GM21576 (cell line): ENCODE data around the gene TCF25.
"Not testable (repeated sequence)": the region's sequence is repeated elsewhere in the genome, so short reads cannot be mapped to it uniquely, and the experiment has no call there.

Experiments used
- ATAC-seq: cut with Tn5 transposase; IDR thresholded peaks from one replicate; pipeline ENCODE4 v1.9.1; 2021; ENCODE audit warnings: mild to moderate bottlenecking, moderate library complexity; ENCODE audit not compliant: unreplicated experiment

TCF25 gene

DNA sequence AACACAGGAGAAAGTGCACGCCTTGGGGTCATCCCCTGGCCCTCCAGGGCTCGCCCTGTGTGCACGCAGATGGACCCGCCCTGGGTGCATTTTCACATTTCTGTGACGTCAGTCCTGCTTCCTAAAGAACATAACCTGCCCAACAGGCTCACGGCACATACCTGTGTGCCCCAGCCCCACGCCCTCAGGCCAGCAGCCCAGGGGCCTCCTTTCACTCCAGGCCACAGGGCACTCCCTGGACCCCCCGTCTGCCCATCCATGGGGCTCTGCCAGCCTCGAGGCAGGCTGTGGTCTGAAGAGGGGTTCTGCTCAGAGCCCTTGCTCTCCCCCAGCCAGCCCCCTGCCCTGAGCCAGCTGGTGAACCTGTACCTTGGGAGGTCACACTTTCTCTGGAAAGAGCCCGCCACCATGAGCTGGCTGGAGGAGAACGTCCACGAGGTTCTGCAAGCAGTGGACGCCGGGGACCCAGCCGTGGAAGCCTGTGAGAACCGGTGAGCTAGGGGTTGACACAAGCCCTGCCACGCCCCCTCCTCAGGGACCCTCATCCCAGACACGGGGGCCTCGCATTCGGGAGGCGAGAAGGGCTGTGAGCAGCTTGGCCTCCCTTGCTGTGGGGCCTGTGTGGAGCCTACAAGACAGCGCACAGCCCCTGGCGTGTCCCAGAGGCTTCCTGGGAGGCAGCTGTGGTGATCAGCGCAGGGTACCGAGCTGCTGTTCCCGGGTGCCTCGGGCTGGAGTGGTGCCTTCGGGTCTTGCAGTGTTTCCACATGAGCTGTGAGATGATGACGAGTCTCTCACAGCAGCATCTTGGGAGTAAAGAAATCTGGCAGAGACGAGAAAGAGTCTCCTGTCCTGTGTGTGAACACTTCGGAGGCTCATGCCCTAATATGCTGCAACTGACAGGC is 31.5 kb downstream of the TCF25 start:
- no peak for ATAC-seq

DNA sequence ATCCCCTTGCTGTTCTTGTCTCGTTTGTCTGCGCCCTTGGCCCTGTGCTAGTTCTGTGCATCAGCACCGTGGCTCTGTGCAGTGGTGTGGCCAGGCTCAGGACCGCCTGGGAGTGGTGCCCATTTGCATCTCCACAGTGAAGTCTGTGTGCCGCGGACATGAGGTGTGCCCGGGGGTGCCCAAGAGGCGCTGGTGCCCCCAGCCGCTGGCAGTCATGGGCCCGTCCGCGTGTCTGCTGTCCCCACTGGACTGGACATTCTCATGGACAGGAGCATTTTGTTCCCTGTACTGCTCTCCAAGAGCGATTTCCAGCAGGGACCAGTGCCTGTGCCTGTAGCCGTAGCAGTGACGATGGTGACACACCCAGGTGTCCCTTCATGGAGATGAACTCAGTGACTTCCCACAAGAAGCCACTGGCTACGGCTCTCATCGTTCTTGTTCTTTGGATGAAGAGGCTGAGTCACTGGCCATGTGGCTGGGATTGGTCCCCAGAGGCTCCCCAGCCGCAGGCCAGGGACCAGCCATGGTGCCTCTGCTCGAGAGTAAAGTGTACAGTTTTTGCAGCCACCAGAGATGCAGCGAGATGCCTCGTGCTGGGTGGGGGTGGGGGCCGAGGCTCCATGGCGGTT is 32.2 kb downstream of the TCF25 start:
- no peak for ATAC-seq

DNA sequence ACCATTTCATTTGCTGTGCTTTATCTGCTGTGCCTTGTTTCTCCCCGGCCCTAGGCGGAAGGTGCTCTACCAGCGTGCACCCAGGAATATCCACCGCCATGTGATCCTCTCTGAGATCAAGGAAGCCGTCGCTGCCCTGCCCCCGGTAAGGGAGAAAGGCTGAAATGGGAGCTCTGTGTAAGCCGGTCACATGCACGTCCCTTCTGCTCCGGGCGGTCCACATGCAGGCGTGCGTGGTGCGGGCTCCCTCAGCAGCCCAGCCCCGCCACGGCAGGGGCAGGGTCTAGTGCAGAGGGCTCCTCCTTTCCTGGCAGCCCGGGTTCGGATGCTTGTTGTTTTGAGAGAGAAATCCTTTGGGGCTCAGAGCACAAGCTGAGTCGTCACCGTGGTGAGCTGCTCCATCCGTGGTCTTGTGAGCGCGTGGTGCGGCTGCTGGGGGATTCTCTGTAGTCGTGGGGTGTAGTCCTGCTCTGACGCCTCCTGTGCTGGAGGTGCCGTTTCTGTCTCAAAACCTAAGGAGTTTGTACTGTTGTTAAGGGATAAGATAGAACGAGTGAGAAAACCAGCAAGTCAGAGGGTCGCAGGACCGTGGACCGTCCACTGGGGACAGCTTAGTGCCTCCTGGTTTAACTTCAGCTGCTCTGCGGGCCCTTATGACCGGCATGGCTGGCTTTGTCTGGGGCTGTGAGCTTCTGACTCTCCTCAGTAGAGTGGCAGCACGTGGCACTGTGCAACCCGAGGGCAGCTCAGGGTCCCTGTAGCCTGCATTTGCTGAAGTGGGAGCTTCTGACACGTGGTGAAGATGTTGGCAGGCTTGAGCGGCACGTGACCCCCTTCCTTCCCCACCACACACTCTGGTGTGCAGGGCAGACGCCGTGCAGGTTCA is 33.0 kb downstream of the TCF25 start:
- no peak for ATAC-seq

DNA sequence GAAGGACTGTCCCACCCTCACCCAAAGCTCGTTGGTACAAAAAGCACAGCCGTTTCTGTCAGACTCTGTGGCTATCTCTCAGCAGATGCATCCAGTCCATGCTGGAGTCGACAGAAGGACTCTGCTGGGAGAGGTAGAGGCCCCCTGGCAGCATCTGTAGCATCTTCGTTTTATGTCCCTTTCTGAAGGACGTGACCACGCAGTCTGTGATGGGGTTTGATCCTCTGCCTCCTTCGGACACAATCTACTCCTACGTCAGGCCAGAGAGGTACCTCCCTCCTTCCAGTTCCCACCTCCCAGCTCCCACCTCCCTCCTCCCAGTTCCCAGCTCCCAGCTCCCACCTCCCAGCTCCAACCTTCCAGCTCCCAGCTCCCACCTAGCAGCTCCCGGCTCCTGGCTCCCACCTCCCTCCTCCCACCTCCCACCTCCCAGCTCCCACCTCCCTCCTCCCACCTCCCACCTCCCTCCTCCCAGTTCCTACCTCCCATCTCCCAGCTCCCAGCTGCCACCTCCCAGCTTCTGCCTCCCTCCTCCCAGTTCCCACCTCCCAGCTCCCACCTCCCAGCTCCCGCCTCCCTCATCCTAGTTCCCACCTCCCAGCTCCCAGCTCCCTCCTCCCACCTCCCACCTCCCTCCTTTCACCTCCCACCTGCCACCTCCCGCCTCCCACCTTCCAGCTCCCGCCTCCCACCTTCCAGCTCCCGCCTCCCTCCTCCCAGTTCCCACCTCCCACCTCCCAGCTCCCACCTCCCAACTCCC is 33.8 kb downstream of the TCF25 start:
- ATAC-seq = no peak

DNA sequence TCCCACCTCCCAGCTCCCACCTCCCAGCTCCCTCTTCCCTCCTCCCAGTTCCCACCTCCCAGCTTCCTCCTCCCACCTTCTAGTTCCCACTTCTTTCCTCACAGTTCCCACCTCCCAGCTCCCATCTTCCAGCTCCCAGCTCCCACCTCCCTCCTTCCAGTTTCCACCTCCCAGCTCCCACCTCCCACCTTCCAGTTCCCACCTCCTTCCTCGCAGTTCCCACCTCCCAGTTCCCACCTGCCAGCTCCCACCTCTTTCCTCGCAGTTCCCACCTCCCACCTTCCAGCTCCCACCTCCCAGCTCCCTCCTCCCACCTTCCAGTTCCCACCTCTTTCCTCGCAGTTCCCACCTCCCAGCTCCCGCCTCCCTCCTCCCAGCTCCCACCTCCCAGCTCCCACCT is 34.8 kb downstream of the TCF25 start:
- no peak for ATAC-seq

DNA sequence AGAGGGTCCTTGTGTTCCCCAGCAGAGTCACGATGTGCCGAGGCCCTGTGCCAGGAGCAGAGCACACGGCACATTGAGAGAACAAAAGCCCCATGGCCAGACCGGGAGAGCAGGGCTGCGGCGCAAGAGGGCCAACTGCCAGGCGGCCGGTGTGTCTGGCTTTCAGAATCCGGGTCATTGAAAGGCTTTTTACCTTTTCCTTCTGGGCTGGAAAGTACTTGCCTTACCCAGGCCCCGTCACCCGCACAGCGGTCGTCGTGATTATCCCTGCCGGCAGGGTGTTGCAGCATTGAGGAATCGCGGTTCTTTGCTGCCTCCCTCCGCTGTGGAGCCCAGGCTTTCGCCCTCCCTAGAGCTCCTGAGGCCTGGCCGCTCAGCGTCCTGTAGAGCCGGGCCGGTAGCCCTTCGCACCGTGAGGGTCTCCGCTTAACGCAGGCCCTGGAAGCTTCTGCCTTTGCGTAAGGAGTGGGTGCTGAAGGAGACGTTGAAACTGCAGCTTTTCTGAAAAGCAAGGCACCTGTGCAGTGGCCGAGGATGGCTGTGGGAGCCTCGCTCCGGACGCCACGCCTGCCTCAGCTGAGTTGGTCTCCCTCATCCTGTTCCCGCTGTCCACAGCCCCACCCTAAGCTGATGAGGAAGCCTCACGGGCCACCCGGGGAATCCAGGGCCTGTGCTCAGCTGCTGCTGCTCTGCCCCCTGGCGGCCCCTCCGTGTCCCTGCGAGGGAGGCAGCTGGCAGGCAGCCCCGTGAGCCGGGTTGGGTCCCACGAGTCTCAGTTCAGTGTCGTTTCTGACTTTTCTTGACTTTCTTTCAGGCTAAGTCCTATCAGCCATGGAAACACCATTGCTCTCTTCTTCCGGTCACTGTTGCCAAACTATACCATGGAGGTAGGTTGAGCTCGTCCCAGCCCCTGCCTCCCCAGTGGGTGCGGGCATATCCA is 36.7 kb downstream of the TCF25 start:
- ATAC-seq = no peak

DNA sequence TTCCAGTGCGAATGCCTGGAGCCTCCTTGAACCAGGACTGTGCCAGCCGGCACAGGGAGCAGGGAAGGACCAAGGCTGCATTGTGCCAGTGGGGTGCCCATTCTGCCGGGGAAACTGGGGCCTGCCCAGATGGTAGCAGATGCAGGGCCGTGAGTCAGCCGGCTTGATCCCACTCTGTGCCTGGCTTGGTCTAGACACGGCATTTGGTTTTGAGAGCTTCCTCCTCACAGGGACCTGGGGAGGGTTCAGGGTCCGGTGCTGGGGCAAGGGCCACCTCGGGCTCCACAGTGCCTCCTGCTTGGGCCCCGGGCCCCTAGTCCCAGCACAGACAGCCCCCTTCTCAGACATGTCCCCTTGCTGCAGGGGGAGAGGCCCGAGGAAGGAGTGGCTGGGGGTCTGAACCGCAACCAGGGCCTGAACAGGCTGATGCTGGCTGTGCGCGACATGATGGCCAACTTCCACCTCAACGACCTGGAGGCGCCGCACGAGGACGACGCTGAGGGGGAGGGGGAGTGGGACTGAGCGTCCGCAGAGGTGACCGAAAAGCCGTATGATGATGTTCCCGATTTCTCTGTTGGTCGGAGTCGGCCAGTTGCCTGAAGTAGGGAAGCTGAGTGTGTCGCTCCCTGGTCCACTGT is 37.4 kb downstream of the TCF25 start:
- no peak for ATAC-seq

DNA sequence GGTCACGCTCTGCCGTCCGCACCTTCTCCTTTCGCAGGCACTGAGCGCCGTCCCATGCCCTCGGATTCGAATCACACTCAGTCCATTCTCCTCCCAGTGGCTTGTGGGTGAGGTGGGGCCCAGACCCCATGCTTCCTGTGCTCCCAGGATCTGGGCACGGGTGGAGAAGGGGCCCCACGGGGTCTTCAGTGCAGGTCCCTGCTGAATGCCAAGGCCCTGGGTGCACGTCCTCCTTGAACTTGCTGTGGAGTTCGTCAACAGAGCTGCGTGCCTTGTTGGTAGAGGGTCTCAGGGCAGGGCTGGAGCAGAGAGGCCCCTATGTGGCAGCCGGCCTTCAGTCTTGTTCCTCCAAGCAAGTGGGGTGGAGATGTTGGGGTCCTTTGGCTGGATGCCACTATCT is 38.0 kb downstream of the TCF25 start:
- ATAC-seq = no peak

DNA sequence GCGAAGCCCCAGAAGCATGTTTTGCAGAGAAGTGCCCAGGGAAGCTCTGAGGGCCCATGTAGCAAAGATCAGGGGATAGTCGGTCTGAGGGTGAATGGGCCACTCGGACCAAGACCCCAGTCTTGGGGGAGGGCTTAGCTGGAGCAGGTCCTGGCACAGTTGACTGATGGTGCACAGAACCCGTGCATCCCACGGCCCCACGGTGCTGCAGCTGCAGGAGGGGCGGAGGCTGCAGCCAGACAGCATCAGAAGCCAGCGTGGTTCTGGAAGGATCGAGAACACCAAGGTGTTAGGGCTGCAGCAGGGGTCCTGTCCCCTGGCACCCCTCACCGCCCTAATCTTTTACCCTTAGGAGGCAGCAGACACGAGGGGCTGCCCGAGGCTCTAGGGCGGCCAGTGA is 38.8 kb downstream of the TCF25 start:
- no peak for ATAC-seq

DNA sequence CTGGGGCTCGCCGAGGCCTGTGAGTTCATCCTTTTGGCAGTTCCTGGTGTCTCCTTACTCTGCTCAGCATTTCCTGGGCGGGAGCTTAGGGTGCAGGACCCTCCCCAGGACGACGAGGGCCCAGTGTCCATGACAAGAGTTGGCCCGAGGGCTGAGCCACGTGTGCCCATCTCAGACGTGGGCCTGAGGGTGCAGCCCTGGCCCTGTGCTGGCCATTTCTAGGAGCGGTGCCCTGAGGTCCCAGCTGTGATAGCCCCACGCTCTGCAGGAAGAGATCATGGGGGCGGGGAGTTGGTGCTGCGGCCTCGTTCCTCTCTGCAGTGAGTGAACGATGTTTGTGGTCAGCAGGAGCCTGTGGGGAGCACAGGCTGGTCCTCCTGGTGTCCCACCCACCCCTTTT is 39.2 kb downstream of the TCF25 start:
- no peak for ATAC-seq

DNA sequence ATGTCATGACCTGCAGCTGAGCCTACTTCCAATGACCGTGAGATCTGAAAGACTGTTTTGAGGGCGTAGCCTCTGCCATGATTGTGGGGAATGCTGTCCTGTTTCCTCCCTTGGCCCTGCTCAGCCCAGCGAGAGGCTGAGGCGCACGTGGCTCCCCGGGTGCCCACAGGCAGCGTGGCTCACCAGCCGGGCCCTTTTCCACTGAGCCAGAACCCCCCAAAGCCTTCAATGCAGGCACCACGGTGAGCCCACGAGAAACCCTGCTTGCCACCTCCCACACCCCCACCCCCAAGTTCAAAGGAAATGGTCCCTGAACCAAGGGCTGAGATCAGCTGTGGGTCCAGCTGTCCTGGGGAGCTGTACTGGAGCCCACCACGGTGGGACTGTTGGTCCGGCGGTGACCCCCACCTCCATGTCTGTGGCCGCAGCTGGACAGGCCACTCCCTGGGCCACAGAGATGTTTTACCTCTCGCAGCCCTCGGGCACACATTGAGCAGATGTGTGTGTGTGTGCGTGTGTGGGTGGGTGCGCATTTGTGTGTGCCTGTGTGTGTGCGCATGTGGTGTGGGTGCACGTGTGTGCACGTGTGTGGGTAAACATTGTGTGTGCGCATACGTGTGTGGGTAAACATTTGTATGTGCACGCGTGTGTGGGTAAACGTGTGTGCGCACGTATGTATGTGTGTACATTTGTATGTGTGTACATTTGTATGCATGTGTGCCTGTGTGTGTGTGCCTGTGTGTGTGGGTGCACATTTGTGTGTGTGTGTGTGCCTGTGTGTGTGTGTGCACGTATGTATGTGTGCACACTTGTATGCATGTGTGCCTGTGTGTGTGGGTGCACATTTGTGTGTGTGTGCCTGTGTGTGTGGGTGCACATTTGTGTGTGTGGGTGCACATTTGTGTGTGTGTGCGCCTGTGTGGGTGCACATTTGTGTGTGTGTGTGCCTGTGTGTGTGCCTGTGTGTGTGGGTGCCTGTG is 40.3 kb downstream of the TCF25 start:
- ATAC-seq = no peak

DNA sequence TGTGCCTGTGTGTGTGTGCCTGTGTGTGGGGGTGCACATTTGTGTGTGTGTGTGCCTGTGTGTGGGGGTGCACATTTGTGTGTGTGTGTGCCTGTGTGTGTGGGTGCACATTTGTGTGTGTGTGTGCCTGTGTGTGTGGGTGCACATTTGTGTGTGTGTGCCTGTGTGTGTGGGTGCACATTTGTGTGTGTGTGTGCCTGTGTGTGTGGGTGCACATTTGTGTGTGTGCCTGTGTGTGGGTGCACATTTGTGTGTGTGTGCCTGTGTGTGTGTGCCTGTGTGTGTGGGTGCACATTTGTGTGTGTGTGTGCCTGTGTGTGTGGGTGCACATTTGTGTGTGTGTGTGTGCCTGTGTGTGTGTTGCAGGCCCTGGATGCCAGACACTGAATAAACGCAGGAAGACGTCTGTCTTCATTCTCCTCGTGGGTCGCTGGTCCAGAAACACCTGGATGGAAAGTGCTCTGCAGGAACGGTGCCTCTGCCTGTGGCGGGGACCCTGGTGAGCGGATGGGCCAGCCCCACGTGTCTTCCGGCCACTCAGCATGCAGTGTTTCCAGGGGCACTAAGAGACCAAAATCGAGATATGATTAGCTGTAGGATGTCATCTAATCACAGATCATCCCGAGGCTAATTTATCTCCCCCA is 41.4 kb downstream of the TCF25 start:
- ATAC-seq = not testable (repeated sequence)

DNA sequence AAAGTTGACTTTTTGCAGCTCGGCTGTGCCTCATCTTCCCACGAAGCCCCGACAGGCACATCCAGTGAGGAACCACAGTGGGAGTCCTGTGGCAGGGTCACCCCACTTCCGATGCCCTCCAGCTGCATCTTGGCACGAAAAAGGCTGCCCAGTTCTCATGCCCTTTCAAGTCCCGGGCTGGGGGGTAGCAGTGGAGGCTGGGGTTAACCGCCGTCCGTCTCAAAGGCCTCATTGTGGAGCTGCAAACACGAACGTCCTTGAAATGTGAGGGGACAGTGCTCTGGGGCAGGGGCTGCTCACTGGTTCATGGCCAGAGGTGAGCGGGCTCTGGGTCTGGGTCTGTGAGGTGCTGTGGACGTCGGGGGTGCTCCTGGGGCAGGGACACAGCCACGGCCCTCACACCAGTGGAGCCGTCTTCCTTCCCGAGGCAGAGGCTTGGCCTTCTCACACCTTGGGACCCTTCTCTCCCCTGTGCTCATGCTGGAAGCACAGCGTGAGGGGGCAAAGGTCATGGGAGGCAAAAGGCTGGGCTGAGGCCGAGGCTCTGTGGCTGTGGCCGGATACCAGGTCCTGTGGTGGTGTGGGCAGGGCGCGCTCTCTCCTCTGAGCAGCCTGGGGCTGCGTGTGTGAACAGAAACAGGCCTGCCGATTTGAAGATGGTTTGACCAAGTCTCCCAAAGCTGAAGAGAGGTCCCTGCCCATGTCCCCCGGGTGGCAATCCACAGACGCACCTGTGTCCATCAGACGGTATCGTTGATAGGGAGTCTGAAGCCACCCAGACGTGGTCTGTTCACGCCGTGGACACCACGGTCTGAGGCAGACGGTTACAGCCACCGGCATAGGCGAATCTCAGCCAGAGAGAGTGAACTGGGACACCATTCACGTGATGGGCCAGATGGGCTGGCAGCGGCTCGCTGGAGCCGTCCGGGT is 42.2 kb downstream of the TCF25 start:
- ATAC-seq = no peak

DNA sequence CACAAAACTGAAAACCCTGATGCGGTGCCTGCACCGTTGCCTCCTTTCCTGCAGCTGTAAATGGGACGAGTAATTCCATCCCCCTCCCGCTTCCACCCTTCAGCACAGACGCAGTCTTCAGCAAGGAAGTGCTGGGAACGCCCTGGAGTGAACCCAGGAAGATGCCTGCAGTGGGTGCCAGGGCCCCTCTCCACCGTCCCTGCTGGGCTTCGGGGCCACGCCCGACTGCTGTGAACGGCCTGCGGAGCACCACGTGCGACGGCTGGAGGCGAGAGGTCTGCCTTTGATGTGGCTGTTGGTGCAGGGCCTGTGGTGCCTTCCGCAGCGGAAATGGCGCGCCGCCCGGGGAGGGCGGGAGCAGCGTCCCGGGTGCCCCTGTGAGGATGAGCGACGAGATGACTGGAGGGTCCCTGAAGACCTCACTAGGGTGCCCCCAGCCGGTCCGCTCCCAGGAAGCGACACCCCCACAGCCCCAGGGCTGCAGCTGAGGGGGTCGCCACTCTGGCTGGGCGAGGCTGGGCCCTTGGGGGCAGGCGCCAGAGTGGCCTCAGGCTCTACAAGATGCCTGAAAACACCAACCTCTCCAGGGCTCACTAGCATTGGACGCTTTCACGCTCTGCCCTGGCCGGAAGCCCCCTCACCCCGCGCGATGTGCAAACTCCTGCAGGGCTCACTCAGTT is 44.5 kb downstream of the TCF25 start:
- ATAC-seq = peak; percentile 77

DNA sequence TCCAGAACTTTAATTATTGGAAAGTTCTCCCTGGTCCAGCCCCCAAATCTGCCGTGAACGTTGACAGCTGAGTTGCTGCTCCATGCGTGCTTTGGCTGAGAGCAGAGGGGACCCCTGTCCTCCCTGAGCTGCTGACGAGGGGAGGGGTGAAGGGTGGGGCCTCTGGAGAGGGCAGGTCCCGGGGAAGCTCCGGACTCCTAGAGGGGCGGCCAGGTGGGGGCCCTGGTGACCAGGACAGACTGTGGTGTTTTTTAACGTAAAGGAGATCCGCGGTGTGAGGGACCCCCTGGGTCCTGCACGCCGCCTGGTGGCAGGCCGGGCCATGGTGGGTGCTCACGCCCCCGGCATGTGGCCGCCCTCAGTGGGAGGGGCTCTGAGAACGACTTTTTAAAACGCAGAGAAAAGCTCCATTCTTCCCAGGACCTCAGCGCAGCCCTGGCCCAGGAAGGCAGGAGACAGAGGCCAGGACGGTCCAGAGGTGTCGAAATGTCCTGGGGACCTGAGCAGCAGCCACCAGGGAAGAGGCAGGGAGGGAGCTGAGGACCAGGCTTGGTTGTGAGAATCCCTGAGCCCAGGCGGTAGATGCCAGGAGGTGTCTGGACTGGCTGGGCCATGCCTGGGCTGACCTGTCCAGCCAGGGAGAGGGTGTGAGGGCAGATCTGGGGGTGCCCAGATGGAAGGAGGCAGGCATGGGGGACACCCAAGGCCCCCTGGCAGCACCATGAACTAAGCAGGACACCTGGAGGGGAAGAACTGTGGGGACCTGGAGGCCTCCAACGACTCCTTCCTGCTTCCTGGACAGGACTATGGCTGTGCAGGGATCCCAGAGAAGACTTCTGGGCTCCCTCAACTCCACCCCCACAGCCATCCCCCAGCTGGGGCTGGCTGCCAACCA is 45.3 kb downstream of the TCF25 start, which contains the start of gene MC1R:
Gene MC1R (plus strand): TSS at position 410 of the 895 bp plus-strand sequence. CDS start 397 bp downstream, at position 807.
- ATAC-seq = no peak
